OCI-LY1 (cell line): ENCODE data around the gene GUCY1B1.

Experiments
- H2AFZ ChIP-seq: fragments of 200-600 bp; sonication (generic), shearing (Covaris generic); 2 replicates; pipeline ENCODE4 v1.6.0; 2014; ENCODE audit warnings: antibody characterized with exemption, mild to moderate bottlenecking, low read length
- H3F3A ChIP-seq: fragments of 200-600 bp; sonication (generic), shearing (Covaris generic); 2 replicates; pipeline ENCODE4 v1.6.0; 2014; ENCODE audit warnings: mild to moderate bottlenecking, antibody characterized with exemption, low read length, moderate library complexity; ENCODE audit not compliant: insufficient read depth
- H3K27ac ChIP-seq: fragments of 200-600 bp; sonication (generic); 2 replicates; pipeline ENCODE4 v1.5.1; 2014; ENCODE audit warnings: low read length, mixed run types, mild to moderate bottlenecking, low read depth; ENCODE audit not compliant: poor library complexity, severe bottlenecking
- H3K27me3 ChIP-seq: fragments of 200-600 bp; sonication (generic); 2 replicates; pipeline ENCODE4 v1.6.0; 2014; ENCODE audit warnings: antibody characterized with exemption, mild to moderate bottlenecking, low read length, moderate library complexity; ENCODE audit not compliant: insufficient read depth
- H3K36me3 ChIP-seq: fragments of 200-600 bp; sonication (generic); 2 replicates; pipeline ENCODE4 v1.6.1; 2014; ENCODE audit warnings: mild to moderate bottlenecking, antibody characterized with exemption, low read length, moderate library complexity, mixed read lengths; ENCODE audit not compliant: insufficient read depth
- H3K4me1 ChIP-seq: fragments of 200-600 bp; sonication (generic); 2 replicates; pipeline ENCODE4 v1.5.1; 2014; ENCODE audit warnings: mild to moderate bottlenecking, low read length, moderate library complexity; ENCODE audit not compliant: insufficient read depth, severe bottlenecking
- H3K4me2 ChIP-seq: fragments of 200-600 bp; sonication (generic), shearing (Covaris generic); 2 replicates; pipeline ENCODE4 v1.6.1; 2014; ENCODE audit warnings: low read length
- H3K4me3 ChIP-seq: fragments of 200-600 bp; sonication (generic); 2 replicates; pipeline ENCODE4 v1.5.1; 2014; ENCODE audit warnings: low read length, low read depth, mild to moderate bottlenecking, mixed read lengths; ENCODE audit not compliant: poor library complexity, severe bottlenecking
- H3K79me2 ChIP-seq: fragments of 200-600 bp; shearing (Covaris generic); 2 replicates; pipeline ENCODE4 v1.6.1; 2016; ENCODE audit warnings: mixed run types, low read length, mixed read lengths; ENCODE audit not compliant: insufficient read depth
- H3K9ac ChIP-seq: fragments of 200-600 bp; sonication (generic), shearing (Covaris generic); 2 replicates; pipeline ENCODE4 v1.6.1; 2014; ENCODE audit warnings: mild to moderate bottlenecking, low read length, mixed read lengths
- H3K9me2 ChIP-seq: fragments of 200-600 bp; sonication (generic), shearing (Covaris generic); 2 replicates; pipeline ENCODE4 v1.6.1; 2014; ENCODE audit warnings: low read depth, mild to moderate bottlenecking, low read length, mixed read lengths
- H3K9me3 ChIP-seq: fragments of 200-600 bp; shearing (Covaris generic); 2 replicates; pipeline ENCODE4 v1.6.1; 2014; ENCODE audit warnings: low read length, mixed read lengths
- H4K20me1 ChIP-seq: fragments of 200-600 bp; sonication (generic), shearing (Covaris generic); 2 replicates; pipeline ENCODE4 v1.6.0; 2016; ENCODE audit warnings: mild to moderate bottlenecking, low read length; ENCODE audit not compliant: insufficient read depth
- EZH2 ChIP-seq: fragments of 200-600 bp; sonication (generic), shearing (Covaris generic); IDR thresholded peaks from 2 replicates; pipeline ENCODE4 v1.8.0; 2017; ENCODE audit warnings: borderline replicate concordance, mixed run types, mild to moderate bottlenecking, antibody characterized with exemption, low read length, moderate library complexity, mixed read lengths
- TF ChIP-seq, protein P1 (sequence below): fragments of 200-600 bp; sonication (generic), shearing (Covaris generic); IDR thresholded peaks from 2 replicates; pipeline ENCODE4 v1.5.1; 2017; ENCODE audit warnings: mild to moderate bottlenecking, antibody characterized with exemption, low read length, moderate library complexity, mixed read lengths

Gene GUCY1B1

DNA sequence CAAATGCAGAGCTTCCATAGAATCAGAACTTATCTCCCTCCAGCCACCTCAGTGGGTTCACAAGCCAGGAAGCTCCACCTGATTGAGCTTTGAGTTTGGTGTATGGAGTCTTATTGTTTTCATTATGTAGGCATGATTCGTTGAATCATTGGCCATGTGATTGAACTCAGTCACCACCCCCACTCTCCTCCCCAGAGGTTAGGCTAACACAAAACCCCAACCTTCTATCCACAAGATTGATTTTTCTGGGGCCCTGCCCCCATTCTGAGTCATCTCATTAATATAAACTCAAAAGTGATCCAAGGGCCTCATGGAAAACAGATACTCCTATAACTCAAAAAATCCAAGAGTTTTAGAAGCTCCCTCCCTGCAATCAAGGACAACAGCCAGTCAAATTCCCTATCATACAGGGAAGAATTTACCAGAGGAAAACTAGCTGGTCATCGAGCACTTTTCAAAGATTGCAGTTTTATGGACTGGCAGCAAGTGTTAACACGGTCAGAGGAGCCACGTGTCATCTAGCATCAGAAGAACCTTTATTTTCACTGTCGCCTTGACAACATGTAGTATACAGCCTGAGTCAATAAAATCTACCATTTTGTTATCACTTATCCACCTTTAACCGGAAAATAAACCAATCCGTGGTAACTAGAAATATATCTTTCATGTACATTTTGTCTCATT is 35.9 kb upstream of the GUCY1B1 start:
- Histone ChIP-seq H3K4me2 (no peak overlapping the region), H3K79me2 (no peaks in the 10 kb centered on the region), H3K27ac (no peak overlapping the region), H4K20me1 (no peaks in the 10 kb centered on the region), H3K9me2 (no peaks in the 10 kb centered on the region), H3K4me3 (no peak overlapping the region), H3K4me1 (no peaks in the 10 kb centered on the region), H3F3A (no peaks in the 10 kb centered on the region), H3K9ac (no peak overlapping the region), H3K27me3 (no peaks in the 10 kb centered on the region), H2AFZ (no peak overlapping the region), H3K9me3 (no peaks in the 10 kb centered on the region), H3K36me3 (no peaks in the 10 kb centered on the region)
- TF ChIP-seq EZH2, result no peak
- TF ChIP-seq, protein P1, sequence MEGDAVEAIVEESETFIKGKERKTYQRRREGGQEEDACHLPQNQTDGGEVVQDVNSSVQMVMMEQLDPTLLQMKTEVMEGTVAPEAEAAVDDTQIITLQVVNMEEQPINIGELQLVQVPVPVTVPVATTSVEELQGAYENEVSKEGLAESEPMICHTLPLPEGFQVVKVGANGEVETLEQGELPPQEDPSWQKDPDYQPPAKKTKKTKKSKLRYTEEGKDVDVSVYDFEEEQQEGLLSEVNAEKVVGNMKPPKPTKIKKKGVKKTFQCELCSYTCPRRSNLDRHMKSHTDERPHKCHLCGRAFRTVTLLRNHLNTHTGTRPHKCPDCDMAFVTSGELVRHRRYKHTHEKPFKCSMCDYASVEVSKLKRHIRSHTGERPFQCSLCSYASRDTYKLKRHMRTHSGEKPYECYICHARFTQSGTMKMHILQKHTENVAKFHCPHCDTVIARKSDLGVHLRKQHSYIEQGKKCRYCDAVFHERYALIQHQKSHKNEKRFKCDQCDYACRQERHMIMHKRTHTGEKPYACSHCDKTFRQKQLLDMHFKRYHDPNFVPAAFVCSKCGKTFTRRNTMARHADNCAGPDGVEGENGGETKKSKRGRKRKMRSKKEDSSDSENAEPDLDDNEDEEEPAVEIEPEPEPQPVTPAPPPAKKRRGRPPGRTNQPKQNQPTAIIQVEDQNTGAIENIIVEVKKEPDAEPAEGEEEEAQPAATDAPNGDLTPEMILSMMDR, result no peak

DNA sequence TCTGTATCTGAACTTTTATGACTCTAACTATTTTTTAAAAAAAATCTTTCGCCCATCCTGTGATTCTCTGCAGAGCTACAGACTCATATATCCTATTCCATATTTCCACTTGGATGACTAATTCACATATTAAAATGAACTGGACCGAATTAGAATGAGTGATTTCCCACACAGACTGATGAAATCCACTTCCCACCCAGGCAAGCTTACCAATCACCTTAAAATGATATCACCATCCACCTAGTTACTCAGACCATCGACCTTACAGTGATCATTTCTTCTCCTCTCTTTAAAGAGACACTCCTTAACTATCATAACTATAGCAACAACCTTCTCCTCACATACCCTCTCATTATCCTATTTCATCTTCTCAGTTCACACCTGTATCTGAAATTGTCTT is 34.1 kb upstream of the GUCY1B1 start:
- H3K4me2 ChIP-seq, result no peak overlapping the region
- H3F3A ChIP-seq, result no peaks in the 10 kb centered on the region
- TF ChIP-seq, protein P1, result no peak
- TF ChIP-seq EZH2, result no peak
- H3K9me3 ChIP-seq, result no peaks in the 10 kb centered on the region
- H3K4me3 ChIP-seq, result no peak overlapping the region
- H3K27ac ChIP-seq, result no peak overlapping the region
- H3K9me2 ChIP-seq, result no peaks in the 10 kb centered on the region
- H3K36me3 ChIP-seq, result no peaks in the 10 kb centered on the region
- H4K20me1 ChIP-seq, result no peaks in the 10 kb centered on the region
- H3K9ac ChIP-seq, result no peak overlapping the region
- H3K79me2 ChIP-seq, result no peaks in the 10 kb centered on the region
- H2AFZ ChIP-seq, result no peak overlapping the region
- H3K4me1 ChIP-seq, result no peaks in the 10 kb centered on the region
- H3K27me3 ChIP-seq, result no peaks in the 10 kb centered on the region

DNA sequence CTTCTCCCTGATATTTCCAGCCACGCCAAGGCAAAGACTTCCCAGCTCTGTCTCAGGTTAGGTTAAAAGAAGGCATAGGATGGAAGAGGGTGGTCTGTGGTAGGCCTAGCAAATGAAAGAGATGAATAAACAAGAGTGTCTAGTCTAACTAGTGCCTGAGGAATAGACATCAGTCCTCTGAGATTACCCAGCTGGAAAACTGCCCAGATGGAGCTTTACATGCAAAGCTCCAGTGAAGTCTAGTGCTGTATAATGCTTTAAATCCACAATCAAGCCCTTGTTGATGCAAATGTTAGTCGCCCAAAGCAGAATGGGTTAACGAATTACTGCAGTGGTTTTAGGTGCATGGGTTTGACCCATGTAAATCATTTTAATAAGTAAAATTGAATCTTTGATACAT is 24.8 kb upstream of the GUCY1B1 start:
- Histone ChIP-seq H3K9me2 (no peaks in the 10 kb centered on the region), H4K20me1 (no peaks in the 10 kb centered on the region), H3K9me3 (no peaks in the 10 kb centered on the region), H3K27ac (no peak overlapping the region), H3K4me1 (no peaks in the 10 kb centered on the region), H3K79me2 (no peaks in the 10 kb centered on the region), H3K4me2 (no peak overlapping the region), H3K4me3 (no peak overlapping the region), H2AFZ (no peak overlapping the region), H3K27me3 (no peaks in the 10 kb centered on the region), H3K36me3 (no peaks in the 10 kb centered on the region), H3K9ac (no peak overlapping the region), H3F3A (no peaks in the 10 kb centered on the region)
- no peak for TF ChIP-seq EZH2
- TF ChIP-seq, protein P1, result no peak
